Activated CD4-positive, alpha-beta T cell treated with anti-CD3 and anti-CD28 coated beads, Interleukin-2, amount 10 ng/mL, durations not matched to agents 7 days and 5 days (primary cell): ENCODE results near the gene PHLPP2. TPM values are rescaled to one million over a fixed set of nuclear protein-coding genes. Genes with fewer than 3 reads are reported as not detected.

Experiments
- CTCF ChIA-PET: fragments of 350-600 bp; sonication (Branson Sonifier 250); formaldehyde crosslinking; loops from one replicate; lab custom pipeline; 2021; ENCODE audit warnings: antibody characterized with exemption; lab: Charles Lee
- POLR2A ChIA-PET: fragments of 350-600 bp; sonication (Branson Sonifier 250); formaldehyde crosslinking; loops from one replicate; lab custom pipeline; 2021; ENCODE audit warnings: antibody characterized with exemption; lab: Charles Lee
- DNase-seq: peaks from one replicate; pipeline ENCODE4 v3.0.0-alpha.2; 2020
- H3K27ac Mint-ChIP-seq: one replicate; pipeline ENCODE4 v1.8.0; 2021; ENCODE audit warnings: mild to moderate bottlenecking, moderate library complexity, mixed read lengths
- H3K27me3 Mint-ChIP-seq: one replicate; pipeline ENCODE4 v1.8.0; 2021; ENCODE audit warnings: mixed read lengths
- H3K36me3 Mint-ChIP-seq: one replicate; pipeline ENCODE4 v1.8.0; 2021; ENCODE audit warnings: low read depth, mixed read lengths
- H3K4me1 Mint-ChIP-seq: one replicate; pipeline ENCODE4 v1.8.0; 2021; ENCODE audit warnings: mixed read lengths
- H3K4me3 Mint-ChIP-seq: one replicate; pipeline ENCODE4 v1.8.0; 2021; ENCODE audit warnings: mild to moderate bottlenecking, moderate library complexity, mixed read lengths
- H3K9me3 Mint-ChIP-seq: one replicate; pipeline ENCODE4 v1.8.0; 2021; ENCODE audit warnings: mixed read lengths
- total RNA-seq, 2 experiments: library from RNA; stranded (reverse); gene quantifications; one replicate each; pipeline ENCODE4 v1.2.3, GENCODE V29; 2021

The PHLPP2 gene
- total RNA-seq, 2 experiments from 2014 or later: 4.1 to 5.5 TPM

- Mint-ChIP-seq H3K9me3 (no peaks in the 10 kb centered on the region), H3K4me3 (no peak overlapping the region), H3K27ac (no peak overlapping the region), H3K4me1 (peaks cover 11% of the 10 kb centered on the region), H3K36me3 (peaks cover 14% of the 10 kb centered on the region), H3K27me3 (no peaks in the 10 kb centered on the region)
- no peak for DNase-seq
- ChIA-PET CTCF (interaction anchor here (0.6 to 0.8 kb wide), 4 partner anchors 8 to 1111 kb away, joined by 3 to 4 read pairs (median 4); no protein-coding TSS in a partner anchor), POLR2A (no interaction called here)
Observed at GRCh38 chr16:71673582-71673973, 50.9 kb downstream of the PHLPP2 start.

GRCh38 chr16:71672803-71673581 is 51.5 kb downstream of the PHLPP2 start:
- Mint-ChIP-seq H3K36me3 (peaks cover 14% of the 10 kb centered on the region), H3K4me1 (peaks cover 11% of the 10 kb centered on the region), H3K27me3 (no peaks in the 10 kb centered on the region), H3K9me3 (no peaks in the 10 kb centered on the region), H3K4me3 (no peak overlapping the region), H3K27ac (no peak overlapping the region)
- ChIA-PET POLR2A (no interaction called here), CTCF (interaction anchor here (0.6 to 0.7 kb wide), 2 partner anchors 9 to 1110 kb away, joined by 3 to 4 read pairs; no protein-coding TSS in a partner anchor)
- DNase-seq: no peak

GRCh38 chr16:71672125-71672524 is 52.4 kb downstream of the PHLPP2 start:
- peaks cover 14% of the 10 kb centered on the region for H3K36me3 Mint-ChIP-seq
- no peak for DNase-seq
- ChIA-PET CTCF (no interaction called here), POLR2A (no interaction called here)
- H3K4me3 Mint-ChIP-seq: no peak overlapping the region
- no peaks in the 10 kb centered on the region for H3K27me3 Mint-ChIP-seq
- H3K4me1 Mint-ChIP-seq: peaks cover 11% of the 10 kb centered on the region
- H3K9me3 Mint-ChIP-seq: no peaks in the 10 kb centered on the region
- no peak overlapping the region for H3K27ac Mint-ChIP-seq

GRCh38 chr16:71671165-71671564 is 53.3 kb downstream of the PHLPP2 start:
- POLR2A ChIA-PET: interaction anchor here (0.6 kb wide), 1 partner anchor 84 kb away, joined by 6 read pairs; no protein-coding TSS in a partner anchor
- Mint-ChIP-seq H3K27ac (no peak overlapping the region), H3K27me3 (no peaks in the 10 kb centered on the region), H3K9me3 (no peaks in the 10 kb centered on the region), H3K4me1 (peaks cover 5% of the 10 kb centered on the region), H3K4me3 (no peak overlapping the region), H3K36me3 (peaks cover 12% of the 10 kb centered on the region)
- CTCF ChIA-PET: interaction anchor here (2.0 kb wide), 1 partner anchor 18 kb away, joined by 7 read pairs; no protein-coding TSS in a partner anchor
- DNase-seq: no peak

- no peaks in the 10 kb centered on the region for H3K4me1 Mint-ChIP-seq
- peaks cover 12% of the 10 kb centered on the region for H3K36me3 Mint-ChIP-seq
Observed at GRCh38 chr16:71670537-71670936, 54.0 kb downstream of the PHLPP2 start.

GRCh38 chr16:71669926-71670536 is 54.5 kb downstream of the PHLPP2 start:
- ChIA-PET CTCF (interaction anchor here (0.9 to 2.0 kb wide), 2 partner anchors 18 to 20 kb away, joined by 3 to 7 read pairs; no protein-coding TSS in a partner anchor), POLR2A (no interaction called here)
- H3K27me3 Mint-ChIP-seq: no peaks in the 10 kb centered on the region
- no peaks in the 10 kb centered on the region for H3K4me1 Mint-ChIP-seq
- no peak overlapping the region for H3K27ac Mint-ChIP-seq
- peaks cover 10% of the 10 kb centered on the region for H3K36me3 Mint-ChIP-seq
- no peaks in the 10 kb centered on the region for H3K9me3 Mint-ChIP-seq
- H3K4me3 Mint-ChIP-seq: no peak overlapping the region
- DNase-seq: no peak

More at GRCh38 chr16:71670537-71670936, 54.0 kb downstream of the PHLPP2 start:
- Mint-ChIP-seq H3K9me3 (no peaks in the 10 kb centered on the region), H3K27ac (no peak overlapping the region), H3K4me3 (no peak overlapping the region), H3K27me3 (no peaks in the 10 kb centered on the region)
- POLR2A ChIA-PET: interaction anchor here (0.6 kb wide), 1 partner anchor 84 kb away, joined by 6 read pairs; no protein-coding TSS in a partner anchor
- DNase-seq: no peak
- CTCF ChIA-PET: interaction anchor here (2.0 kb wide), 1 partner anchor 19 kb away, joined by 7 read pairs; no protein-coding TSS in a partner anchor

GRCh38 chr16:71666928-71667707 is 57.4 kb downstream of the PHLPP2 start:
- Mint-ChIP-seq H3K36me3 (peaks cover 5% of the 10 kb centered on the region), H3K4me1 (no peaks in the 10 kb centered on the region)

GRCh38 chr16:71666264-71666663 is 58.2 kb downstream of the PHLPP2 start:
- Mint-ChIP-seq H3K36me3 (peaks cover 5% of the 10 kb centered on the region), H3K27me3 (no peaks in the 10 kb centered on the region), H3K27ac (no peak overlapping the region), H3K4me1 (no peaks in the 10 kb centered on the region), H3K4me3 (no peak overlapping the region), H3K9me3 (no peaks in the 10 kb centered on the region)
- no peak for DNase-seq
- ChIA-PET CTCF (no interaction called here), POLR2A (no interaction called here)

More at GRCh38 chr16:71666928-71667707, 57.4 kb downstream of the PHLPP2 start:
- Mint-ChIP-seq H3K27ac (no peak overlapping the region), H3K27me3 (no peaks in the 10 kb centered on the region), H3K9me3 (no peaks in the 10 kb centered on the region), H3K4me3 (no peak overlapping the region)
- ChIA-PET CTCF (no interaction called here), POLR2A (no interaction called here)
- no peak for DNase-seq

GRCh38 chr16:71659471-71659870 is 65.0 kb downstream of the PHLPP2 start:
- no peak for DNase-seq
- Mint-ChIP-seq H3K27ac (no peak overlapping the region), H3K27me3 (no peaks in the 10 kb centered on the region), H3K4me3 (no peak overlapping the region), H3K36me3 (no peaks in the 10 kb centered on the region), H3K4me1 (peaks cover 3% of the 10 kb centered on the region), H3K9me3 (no peaks in the 10 kb centered on the region)
- CTCF ChIA-PET: no interaction called here
- POLR2A ChIA-PET: no interaction called here

GRCh38 chr16:71658771-71659170 is 65.7 kb downstream of the PHLPP2 start:
- no peak for DNase-seq
- Mint-ChIP-seq H3K9me3 (no peaks in the 10 kb centered on the region), H3K36me3 (no peaks in the 10 kb centered on the region), H3K27me3 (no peaks in the 10 kb centered on the region), H3K4me1 (peaks cover 3% of the 10 kb centered on the region), H3K27ac (no peak overlapping the region), H3K4me3 (no peak overlapping the region)
- ChIA-PET CTCF (no interaction called here), POLR2A (no interaction called here)

GRCh38 chr16:71649704-71650103 is 74.8 kb downstream of the PHLPP2 start:
- no peak overlapping the region for H3K27ac Mint-ChIP-seq
- POLR2A ChIA-PET: no interaction called here
- H3K4me3 Mint-ChIP-seq: no peak overlapping the region
- DNase-seq: no peak
- peaks cover 6% of the 10 kb centered on the region for H3K36me3 Mint-ChIP-seq
- H3K27me3 Mint-ChIP-seq: no peaks in the 10 kb centered on the region
- no peaks in the 10 kb centered on the region for H3K9me3 Mint-ChIP-seq
- no peaks in the 10 kb centered on the region for H3K4me1 Mint-ChIP-seq
- CTCF ChIA-PET: no interaction called here

GRCh38 chr16:71648921-71649320 is 75.6 kb downstream of the PHLPP2 start:
- Mint-ChIP-seq H3K9me3 (no peaks in the 10 kb centered on the region), H3K4me1 (no peaks in the 10 kb centered on the region), H3K4me3 (no peak overlapping the region), H3K27ac (no peak overlapping the region), H3K36me3 (peaks cover 6% of the 10 kb centered on the region), H3K27me3 (no peaks in the 10 kb centered on the region)
- ChIA-PET CTCF (no interaction called here), POLR2A (no interaction called here)
- no peak for DNase-seq
